Hypothalamus (tissue), 51 donors: ENCODE results near the gene SPATA2.
A peak's percentile ranks its signal among the peaks of the same experiment; 100 is the strongest.

Experiments used
- DNase-seq, 51 donors: peaks; one replicate each; lab custom pipeline; 2025; lab: John Stamatoyannopoulos, UW

SPATA2 gene

DNA sequence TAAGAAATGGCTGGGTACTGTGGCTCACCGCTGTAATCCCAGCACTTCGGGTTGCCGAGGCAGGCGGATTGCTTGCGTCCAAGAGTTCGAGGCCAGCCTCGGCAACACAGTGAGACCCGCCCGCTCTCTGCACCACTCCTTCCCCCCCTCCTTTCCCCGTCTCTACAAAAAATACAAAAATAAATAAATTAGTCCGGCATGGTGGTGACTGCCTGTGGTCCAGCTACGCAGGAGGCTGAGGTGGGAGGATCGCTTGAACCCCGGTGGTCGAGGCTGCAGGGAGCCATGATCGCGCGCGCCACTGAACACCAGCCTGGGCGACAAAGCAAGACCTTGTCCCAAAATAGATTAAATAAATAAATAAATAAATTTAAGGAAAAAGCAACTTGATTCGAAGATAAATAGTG is 20.4 kb upstream of the SPATA2 start:
- DNase-seq = peak in 1 of 51 donors; percentile 39

DNA sequence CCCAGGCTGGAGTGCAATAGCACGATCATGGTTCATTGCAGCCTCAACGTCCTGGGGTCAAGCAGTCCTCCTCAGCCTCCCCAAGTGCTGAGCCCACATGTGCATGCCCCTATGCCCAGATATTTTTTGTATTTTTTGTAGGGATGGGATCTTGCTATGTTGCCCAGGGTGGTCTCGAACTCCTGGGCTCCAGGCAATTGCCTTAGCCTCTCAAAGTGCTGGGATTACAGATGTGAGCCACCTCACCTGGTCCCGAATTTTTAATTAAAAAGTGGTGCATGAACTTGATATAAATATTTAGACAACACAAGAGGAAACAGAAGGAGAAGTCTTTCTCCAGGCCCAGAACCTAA is 13.8 kb upstream of the SPATA2 start:
- DNase-seq = no peak

DNA sequence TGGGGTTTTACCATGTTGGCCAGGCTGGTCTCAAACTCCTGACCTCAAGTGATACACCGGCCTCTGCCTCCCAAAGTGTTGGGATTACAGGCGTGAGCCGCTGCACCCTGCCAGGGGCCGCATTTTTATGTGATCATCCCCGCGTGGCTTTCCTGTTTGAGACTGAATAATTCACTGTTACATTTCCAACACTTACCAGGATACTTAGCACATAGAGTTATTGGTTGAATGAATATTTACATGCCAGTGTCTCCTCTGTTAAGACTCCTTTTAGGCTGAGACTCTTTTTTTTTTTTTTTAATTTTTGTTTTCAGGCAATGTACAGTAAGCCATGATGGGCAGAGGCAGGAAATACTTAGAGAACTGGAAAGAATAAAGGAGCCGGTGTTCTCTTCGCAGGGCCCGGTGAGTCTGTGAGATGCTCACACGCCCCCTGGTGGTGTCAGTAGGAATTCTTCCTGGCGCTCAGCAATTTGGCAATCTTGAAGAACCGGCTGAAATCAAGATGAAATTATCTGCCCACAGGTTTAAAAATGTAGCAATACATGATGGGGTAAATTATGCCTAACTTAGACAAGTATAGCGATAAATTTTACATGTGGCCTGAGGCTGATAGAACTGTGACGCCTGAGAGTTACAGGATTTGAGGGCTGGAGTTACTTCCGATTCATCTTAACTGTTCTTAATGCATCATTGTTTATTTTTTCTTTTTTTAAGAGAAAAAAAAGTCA is 13.2 kb upstream of the SPATA2 start:
- peak in 46 of 51 donors; percentile 8 to 88 (median 68) for DNase-seq

DNA sequence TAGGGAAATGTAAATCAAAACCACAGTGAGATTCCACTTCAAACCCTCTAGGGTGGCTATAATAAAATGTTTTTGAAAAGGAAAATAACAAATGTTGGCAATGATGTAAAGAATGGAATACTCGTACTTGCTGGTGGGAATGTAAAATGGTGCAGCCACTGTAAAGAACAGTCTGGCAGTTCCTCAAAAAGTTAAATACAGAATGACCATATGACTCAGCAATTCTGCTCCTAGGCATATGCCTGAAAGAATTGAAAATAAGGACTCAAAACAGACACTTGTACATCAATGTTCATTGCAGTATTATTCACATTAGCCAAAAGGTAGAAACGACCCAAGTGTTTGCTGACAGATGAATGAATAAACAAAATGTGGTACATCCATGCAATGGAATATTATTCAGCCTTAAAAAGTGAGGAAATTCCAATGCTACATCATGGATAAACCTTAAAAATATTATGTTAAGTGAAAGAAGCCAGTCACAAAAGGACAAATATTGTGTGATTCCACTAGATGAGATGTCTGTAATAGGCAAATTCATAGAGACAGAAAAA is 10.6 kb upstream of the SPATA2 start:
- no peak for DNase-seq

DNA sequence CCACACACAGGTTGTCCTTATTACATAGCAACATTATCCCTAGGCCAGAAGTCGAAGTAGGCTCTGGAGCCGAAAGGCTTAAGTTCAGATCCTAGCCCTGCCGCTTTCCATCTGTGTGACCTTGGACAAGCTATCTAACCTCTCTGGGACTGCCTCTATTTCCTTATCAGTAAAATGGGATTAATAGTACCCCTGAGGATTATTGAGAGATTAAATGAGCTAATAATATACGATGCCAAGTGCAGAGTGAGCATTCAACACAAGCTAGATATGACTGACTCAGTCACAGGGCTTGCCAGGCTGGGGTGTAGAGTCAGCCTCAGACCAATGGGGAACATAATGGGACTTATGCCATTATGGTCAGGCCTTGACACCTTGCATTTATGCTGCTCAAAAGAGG is 8.9 kb upstream of the SPATA2 start:
- DNase-seq = no peak

DNA sequence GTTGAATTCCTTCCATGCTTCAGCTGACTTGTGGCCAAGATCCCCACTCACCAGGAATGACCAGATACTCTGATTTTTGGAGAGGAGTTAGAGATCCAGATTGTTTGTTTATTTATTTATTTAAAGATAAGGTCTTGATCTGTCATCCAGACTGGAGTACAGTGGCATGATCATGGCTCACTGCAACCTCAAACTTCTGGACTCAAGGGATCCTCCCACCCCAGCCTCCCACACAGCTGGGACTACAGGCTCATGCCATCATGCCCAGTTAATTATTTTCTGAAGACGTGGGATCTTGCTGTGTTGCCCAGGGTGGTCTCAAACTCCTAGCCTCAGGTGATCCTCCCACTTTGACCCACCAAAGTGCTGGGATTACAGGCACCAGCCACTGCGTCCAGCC is 4.1 kb upstream of the SPATA2 start:
- no peak for DNase-seq

DNA sequence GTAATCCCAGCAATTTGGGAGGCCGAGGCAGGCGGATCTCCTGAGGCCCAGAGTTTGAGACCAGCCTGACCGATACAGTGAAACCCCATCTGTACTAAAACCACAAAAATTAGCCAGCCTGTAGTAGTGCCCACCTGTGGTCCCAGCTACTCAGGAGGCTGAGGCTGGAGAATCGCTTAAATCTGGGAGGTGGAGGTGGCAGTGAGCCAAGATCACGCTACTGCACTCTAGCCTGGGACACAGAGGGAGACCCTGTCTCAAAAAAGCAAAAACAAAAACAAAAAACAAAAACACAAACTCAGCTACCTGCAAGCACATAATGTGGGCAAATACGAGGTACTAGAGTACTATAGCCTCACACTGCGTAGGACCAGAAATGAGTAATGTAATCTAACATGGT is 3.7 kb upstream of the SPATA2 start:
- no peak for DNase-seq

DNA sequence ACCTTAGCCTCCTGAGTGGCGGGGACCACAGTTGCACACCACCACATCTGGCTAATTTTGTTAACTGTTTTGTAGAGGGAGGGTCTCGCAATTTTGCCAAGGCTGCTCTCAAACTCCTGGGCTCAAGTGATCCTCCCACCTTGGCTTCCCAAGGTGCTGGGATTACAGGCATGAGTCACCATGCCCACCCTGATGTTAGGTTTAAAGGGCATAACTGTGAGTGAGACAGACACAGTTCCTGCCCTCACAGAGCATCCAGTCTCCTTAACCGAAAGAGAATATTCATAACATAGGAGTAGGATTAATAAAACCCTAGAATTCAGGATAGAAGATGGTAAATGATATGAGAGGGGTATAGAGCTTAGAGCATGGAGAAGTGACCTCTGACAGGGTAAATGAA is 3.1 kb upstream of the SPATA2 start:
- no peak for DNase-seq

DNA sequence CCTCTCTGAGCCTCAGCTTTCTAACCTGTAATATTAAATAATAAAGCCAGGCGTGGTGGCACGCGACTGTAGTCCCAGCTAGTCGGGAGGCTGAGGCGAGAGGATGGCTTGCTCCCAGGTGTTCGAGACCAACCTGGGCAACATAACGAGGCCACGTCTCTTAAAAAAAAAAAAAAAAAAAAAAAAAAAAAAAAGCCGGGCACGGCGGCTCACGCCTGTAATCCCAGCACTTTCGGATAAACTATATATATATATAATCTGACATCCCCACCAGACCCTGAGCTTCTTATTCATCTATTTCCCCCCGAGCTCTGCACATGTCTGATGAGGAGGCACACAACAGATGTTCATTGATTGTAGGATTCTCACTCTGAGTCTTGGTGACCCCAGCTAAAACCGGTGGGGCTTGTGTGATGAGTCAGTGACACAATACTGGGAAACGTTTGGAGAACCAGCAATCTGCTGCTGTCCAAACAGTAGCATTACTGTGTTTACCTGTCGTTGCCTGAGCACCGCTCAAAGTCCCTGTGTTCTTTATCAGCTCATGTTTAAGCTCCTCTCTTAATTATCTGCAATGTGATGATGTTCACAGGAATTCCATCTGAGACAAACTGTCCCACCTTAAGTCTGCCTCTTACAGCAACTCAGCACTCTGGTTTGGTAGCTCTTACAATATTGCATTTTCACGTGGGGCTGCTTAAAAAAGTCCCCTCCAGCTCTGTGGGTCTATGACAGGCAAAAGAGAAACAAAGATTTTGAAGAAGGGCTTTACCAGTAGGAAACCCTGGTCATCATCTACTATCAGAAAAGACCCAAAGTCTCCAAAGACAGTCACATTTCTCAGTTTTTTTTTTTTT is 1.0 kb upstream of the SPATA2 start:
- DNase-seq = no peak

DNA sequence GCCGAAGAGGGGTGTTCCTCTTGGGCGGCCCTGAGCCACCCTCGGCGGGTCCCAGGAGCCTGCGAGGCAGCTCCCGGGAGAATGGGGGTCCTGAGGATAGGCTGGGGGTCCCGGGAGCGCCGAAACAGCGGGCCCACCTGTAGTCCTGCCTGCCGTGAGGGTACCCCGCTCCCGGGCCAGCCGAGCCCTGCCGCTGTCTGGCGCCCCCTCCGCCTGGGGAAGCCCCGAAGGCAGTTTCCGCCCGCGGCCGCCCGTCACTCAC is 280 bp downstream of the SPATA2 start:
- peak in 1 of 51 donors; percentile 54 for DNase-seq

DNA sequence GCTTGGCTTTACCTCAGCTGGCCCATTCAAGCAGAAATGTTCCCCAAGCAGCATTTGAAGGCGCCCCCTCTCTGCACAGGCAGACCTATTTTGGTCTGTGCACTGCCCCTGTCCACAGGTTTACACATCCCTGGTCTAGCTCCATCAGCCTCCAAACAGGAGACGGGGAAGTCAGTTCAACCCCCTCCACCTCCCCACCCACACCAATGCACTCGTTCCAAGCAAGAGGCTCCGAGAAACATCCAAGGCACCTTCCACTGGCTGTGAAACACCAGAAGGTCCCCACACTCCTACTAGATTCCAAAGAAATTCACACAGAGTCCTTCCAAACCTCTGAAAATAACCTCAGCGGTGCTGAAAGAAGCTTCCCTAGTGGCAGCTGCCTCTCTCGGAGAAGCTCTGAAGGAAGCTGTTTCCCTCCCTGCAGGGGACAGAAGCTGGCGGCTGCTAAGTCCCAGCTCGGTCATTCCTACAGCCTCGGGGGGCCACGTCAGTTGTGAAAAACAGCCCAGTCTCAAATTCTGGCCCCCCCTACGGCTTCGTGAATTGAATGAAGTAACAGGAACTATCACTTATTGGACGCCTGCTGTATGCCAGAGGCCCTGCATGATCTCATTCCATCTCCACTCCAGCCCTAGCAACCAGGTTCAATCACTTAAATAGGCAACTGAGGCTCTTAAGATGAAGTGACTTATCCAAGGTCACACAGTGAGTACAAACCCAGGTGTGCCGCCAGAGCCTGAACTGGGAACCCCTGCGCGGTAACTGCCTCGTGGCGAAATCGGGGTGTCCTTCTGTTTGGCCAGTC is 815 bp downstream of the SPATA2 start:
- peak in 10 of 51 donors; percentile 13 to 71 (median 30) for DNase-seq

DNA sequence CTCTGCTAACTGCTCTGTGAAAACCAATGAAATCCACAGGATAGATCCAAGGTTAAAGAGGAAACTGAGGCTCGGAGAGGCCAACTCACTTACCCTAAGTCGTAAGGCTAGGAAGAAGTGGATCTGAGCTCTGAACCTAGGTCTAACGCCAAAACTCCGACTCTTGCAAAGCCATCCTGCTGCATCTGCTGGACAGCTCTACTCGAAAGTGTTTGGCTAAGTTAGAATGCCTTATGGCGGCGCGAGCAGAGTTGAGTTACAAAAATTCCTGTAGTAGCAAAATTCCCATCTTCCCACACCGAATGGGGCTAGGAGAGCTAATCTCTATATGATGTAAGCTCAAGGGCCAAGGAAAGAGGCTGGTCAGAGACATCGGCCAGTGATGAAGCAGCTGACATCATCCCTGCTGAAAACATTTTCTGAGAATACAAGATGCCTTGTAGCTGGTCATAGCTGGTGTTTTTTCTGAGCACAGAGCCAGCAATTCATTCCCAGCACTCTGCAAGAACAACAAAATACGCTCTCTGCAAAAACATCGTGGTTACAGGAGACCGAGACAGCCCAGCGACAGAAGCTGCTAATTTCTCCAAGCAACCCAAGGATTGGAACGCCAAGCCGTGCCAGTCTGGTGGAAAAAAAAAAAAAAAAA is 1.8 kb downstream of the SPATA2 start:
- DNase-seq = peak in 26 of 51 donors; percentile 20 to 83 (median 46)

DNA sequence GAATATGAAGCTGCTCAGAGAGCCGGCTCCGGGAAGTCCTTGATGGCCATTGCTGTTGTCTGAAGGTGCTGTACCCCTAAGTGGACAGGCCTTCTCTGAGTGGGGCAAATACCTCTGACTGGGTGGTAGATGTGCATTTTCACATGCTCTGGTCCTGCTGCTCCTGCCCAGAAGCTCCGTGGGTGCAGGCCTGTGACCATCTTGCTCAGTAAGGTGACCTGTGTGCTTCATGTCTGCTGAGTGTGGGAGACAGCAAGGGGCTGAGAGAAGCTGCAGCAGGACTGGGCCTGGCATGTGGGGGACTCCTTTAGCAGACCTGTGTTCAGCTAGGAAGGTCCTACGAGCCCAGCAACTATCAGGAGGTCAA is 5.0 kb downstream of the SPATA2 start:
- peak in 1 of 51 donors; percentile 44 for DNase-seq

DNA sequence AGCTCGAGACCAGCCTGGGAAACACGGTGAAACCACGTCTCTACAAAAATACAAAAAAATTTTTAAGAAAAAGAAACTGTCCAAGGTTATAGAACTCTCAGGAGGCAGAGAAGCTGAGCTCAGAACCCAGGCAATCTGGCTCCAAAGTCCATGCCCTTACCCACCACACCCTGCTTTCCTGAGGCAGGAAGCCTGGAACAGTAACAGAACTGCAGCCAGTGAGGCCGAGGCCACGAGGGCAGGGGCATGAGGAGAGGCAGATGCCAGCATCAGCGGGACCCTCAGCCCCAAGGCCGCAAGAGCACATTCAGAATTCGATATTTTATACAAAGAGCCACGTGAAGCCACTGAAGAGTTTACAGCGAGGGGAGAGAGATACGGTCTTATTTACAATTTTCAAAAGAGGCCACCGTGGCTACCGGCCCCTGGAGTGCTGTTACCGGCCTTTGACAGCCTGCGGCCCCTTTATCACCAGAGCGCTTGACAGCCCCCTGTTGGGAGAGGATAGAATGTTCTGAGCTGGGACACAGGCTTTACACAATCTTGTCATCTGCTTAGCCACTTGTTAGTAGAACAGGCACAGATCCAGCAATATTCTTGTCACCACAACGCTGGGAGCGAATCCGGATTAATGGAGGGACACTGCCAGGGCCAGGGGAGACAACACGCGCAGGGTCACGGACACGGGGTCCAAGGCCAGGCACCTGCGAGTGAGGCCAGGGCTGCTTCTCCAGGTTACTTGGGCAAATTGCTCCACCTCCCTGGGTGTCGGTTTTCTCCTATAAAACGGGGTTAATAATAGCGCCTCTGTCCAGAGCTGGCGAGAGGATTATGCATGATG is 5.6 kb downstream of the SPATA2 start:
- peak in 21 of 51 donors; percentile 16 to 72 (median 34) for DNase-seq

DNA sequence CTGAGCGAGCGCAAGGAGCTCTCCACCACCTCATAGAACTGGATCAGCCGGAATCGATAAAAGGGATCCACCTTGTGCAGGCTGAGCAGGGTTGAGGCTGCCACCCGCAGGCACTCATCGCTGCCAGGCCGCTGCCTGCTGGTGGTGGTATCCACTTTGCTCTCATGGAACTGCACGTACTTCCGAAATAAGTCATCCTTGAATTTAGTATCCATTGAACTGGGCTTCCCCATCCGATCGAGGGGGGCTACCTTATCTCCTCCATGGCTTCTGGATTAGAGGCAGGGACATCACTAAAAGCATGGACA is 7.1 kb downstream of the SPATA2 start:
- no peak for DNase-seq

DNA sequence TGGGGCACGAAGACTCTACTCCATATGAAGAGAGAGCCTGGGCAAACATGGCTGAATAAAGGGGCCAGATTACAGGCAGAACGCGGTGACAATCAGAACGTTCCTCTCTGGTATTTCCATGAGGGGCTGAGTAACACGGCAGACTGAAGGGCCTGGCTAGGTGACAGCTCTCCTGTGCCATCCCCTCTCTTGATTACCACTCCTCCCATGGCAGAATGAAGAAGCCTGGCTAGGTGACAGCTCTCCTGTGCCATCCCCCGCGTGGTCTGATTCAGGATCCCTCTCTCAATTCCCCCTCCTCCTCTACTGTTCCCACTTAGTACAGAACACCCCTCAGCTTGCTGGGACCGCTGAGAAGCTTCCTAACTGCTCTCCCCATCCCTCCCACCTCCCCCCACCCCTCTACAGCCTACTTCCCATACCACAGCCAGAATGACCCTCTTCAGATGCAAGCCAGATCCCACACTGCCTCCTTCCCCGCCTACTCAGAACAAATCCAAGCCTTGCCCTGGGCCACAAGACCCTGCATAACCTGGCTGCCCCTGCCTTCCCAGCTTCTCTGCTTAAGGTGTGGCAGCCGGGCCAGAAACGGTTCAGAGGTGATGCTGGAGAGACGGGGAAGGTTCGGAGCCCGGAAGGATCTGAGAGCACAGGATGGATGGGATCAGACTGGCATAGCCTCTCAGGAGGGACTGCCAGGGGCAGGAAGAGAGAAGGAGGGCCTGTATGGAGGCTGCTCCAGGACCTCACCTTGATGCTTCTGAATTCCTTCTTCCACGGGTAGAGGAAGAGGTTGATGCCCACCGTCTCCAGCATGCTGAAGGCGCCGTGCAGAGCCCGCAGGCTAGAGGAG is 7.7 kb downstream of the SPATA2 start:
- peak in 1 of 51 donors; percentile 42 for DNase-seq

DNA sequence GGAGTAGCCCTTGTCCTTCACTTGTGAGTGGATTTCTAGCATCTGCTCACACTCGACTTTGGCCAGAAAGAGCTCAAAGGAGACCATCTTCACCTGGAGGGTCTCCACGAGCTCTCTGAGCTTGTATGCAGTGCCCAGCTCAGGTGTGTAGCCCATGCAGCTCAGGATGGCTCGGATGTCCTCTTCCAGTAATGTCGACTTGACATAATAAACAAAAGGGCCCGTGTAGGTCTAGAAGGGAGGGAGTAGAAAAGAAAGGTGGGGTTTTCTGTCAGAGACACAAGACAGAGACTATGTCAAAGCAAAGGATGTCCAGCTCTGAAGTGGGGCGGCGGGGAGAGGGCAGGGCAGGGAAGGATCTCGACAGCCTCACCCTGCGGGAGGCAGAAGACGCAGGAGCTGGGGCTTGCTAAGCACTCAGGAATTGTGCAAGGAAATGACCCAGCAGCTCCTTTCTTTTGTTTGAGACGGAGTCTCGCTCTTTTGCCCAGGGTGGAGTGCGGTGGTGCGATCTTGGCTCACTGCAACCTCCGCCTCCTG is 8.6 kb downstream of the SPATA2 start:
- DNase-seq = no peak

DNA sequence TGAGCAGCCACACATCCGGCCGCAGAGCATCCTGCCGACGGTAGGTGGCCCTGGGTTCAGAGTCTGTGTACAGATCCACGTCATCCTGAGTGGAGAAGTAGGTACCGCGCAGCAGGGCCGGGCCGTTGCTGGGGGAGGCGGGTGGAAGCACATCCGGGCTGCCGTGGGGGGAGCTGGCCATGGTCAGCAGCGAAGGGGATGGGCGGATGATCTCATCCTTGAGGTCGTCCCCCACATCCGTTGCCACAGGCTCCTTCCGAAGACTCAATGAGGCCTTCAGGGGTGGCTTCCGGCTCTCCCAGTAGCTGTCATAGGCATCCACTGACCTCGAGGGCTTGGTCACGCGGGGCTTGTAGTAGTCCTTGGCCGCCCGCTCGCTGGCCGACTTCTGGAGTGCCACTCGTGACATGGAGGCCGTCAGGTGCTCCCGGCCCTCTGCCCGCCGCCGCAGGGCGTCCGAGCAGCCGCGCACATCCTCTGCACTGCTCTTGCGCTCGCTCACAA is 9.2 kb downstream of the SPATA2 start:
- no peak for DNase-seq
